Erythroblast (primary cell): ENCODE measurements around the gene EN2.

Source experiments
- DNase-seq, 2 experiments: peaks; one replicate each; lab custom pipeline; 2025; lab: John Stamatoyannopoulos, UW
- GATA1 ChIP-seq: IDR thresholded peaks from 2 replicates; pipeline ENCODE4 v1.6.1; 2011; ENCODE audit warnings: low read depth, mild to moderate bottlenecking, control low read depth, low read length, moderate library complexity
- POLR2A ChIP-seq: IDR thresholded peaks from 2 replicates; pipeline ENCODE4 v1.6.1; 2011; ENCODE audit warnings: mild to moderate bottlenecking, low read length

Gene EN2

GRCh38 chr7:155460926-155461613 lies 3.1 kb downstream of the EN2 start:
- no peak for DNase-seq
- TF ChIP-seq POLR2A (no peak), GATA1 (no peak)

DNA sequence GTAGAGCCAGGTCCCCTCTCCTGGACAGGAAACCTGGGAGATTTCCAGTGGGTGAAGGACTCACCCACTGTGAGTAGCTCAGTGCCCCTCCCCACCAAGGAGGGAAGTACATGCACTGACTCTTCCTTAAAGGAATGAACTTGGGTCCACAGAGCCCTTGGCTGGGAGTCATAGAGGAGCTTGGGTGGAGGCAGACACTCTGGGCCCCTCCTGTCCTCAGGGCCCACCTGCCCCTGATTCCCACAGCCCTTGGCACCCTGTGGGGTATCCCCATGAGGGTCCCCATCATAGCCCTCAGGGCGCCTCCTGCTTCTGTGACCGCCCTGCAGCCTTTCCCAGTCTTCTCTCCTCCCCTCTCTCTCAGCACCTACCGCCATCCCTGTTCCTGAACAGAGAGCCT lies 3.7 kb downstream of the EN2 start:
- TF ChIP-seq POLR2A (no peak), GATA1 (no peak)
- no peak for DNase-seq

DNA sequence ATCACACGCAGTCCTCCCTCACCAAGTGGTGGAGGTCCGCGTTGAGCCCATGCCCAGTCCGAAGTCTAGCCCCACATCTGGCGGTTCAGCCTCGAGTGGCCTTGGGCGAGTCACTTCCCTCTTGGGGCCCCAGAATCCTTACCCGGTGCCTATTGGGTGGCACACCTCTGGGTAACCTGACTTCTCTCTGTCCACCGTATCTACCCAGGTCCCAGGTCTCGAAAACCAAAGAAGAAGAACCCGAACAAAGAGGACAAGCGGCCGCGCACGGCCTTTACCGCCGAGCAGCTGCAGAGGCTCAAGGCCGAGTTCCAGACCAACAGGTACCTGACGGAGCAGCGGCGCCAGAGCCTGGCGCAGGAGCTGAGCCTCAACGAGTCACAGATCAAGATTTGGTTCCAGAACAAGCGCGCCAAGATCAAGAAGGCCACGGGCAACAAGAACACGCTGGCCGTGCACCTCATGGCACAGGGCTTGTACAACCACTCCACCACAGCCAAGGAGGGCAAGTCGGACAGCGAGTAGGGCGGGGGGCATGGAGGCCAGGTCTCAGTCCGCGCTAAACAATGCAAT lies 4.3 kb downstream of the EN2 start:
- DNase-seq: no peak
- no peak for TF ChIP-seq GATA1
- TF ChIP-seq POLR2A: no peak

DNA sequence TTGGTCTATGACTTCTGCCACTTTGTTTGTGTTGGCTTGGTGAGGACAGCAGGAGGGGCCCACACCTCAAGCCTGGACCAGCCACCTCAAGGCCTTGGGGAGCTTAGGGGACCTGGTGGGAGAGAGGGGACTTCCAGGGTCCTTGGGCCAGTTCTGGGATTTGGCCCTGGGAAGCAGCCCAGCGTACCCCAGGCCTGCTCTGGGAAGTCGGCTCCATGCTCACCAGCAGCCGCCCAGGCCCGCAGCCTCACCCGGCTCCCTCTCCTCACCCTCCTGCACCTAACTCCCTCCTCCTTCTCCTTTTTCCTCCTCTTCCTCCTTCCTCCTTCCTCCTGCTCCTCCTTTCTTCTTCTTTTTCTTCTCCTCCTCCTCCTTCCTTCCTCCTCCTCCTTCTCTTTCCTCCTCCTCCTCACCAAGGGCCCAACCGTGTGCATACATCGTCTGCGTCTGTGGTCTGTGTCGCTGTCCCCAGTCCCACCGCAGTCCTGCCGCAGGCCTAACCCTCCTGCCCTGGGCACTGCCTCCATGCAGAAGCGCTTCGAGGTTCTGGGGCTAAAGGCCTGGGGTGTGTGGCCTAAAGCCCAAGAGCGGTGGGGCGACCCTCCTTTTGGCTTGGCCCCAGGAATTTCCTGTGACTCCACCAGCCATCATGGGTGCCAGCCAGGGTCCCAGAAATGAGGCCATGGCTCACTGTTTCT lies 5.3 kb downstream of the EN2 start:
- TF ChIP-seq POLR2A (no peak), GATA1 (no peak)
- DNase-seq: no peak

- no peak for DNase-seq
- TF ChIP-seq GATA1 (no peak), POLR2A (no peak)
Measured at GRCh38 chr7:155464183-155464582, 6.3 kb downstream of the EN2 start.

DNA sequence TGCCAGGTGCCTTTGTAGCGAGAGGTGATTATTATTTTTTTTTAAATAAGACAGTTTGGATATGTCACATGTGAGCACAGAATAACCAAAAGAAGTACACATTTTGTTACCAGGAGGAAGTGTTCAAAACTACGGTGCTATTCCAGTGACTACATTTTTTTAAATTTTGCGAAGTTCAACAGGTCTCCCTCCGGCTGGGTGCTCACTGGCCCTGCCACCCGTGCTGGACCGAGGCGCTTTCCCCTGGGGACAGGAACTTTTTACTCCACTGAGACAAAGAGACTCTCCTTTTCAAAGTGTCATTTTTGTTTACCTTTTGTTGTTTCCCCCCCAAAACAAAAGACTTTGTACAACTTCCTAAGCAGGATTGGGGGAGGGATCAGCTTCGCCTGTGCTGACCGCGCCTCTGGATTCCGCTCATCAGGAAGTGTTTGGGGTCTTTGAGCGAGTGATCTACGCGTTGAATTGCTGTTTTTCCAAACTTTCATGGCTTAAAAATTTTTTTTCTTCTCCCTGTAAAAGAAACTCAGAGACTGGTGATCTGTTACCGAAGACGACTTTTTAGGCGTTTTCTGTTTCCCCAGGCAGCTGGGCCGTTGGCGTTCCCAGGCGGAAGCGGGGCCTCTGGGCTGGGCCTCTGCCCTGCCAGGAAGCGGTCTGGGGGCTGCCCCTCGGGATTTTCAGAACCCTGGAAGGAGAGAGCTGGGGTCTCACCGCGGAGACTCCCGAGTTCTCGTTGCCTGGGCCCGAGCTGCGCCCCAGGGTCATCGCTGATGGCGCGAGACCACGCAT lies 7.2 kb downstream of the EN2 start:
- no peak for DNase-seq
- TF ChIP-seq POLR2A (no peak), GATA1 (no peak)

GRCh38 chr7:155465761-155466141 lies 7.8 kb downstream of the EN2 start:
- no peak for DNase-seq
- TF ChIP-seq POLR2A (no peak), GATA1 (no peak)

GRCh38 chr7:155466142-155466813 lies 8.3 kb downstream of the EN2 start:
- TF ChIP-seq POLR2A (no peak), GATA1 (no peak)
- DNase-seq: no peak

DNA sequence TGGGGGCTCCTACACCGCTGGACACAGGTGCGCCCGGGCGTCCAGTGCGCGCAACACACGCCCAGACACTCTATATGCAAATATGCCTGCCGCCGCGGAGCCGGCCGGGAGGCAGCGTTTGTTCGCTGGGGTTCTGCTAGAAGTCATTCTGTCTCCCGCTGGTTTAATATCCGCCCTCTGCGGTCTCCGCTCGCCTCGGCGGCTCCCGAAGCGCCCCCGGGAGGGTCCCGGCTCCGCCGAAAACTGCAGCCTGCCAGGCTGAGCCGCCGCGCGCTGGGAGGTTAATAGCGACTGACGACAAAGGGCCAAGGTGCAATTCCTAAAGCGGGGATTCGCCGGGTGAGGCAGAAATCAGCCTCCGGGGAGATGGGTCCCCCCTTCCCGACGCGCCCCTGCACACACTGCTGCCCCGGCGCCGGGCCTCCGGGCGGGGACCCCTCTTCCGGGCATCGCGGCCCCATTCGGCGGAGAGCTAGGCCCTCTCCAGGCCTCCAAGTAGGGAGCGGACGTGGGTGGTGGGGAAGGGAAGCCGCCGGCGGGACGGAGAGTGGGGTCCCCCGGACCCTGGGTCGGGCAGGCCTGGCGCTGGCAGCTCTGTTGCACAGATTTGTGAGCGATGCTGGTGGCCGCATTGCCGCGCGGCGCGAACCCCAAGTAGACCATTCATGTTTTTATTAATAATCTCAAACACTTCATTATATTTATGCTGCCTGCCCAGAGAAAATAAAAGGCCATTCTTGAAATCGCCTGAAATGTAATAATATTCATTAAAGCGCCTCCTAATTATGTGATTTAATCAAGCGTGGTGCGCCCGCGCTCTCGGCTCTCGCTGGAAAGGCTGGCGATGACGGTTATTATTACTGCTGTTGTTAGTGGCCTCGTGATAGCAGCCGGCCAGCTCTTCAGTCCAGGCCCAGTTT lies 9.1 kb downstream of the EN2 start:
- TF ChIP-seq POLR2A (no peak), GATA1 (no peak)
- no peak for DNase-seq

- TF ChIP-seq POLR2A (no peak), GATA1 (no peak)
Measured at GRCh38 chr7:155467846-155468784, 10.2 kb downstream of the EN2 start.

GRCh38 chr7:155468785-155469148 lies 10.8 kb downstream of the EN2 start:
- no peak for TF ChIP-seq GATA1
- TF ChIP-seq POLR2A: no peak
- DNase-seq: no peak

More at GRCh38 chr7:155467846-155468784, 10.2 kb downstream of the EN2 start:
- DNase-seq: no peak

- DNase-seq: no peak
- TF ChIP-seq POLR2A (no peak), GATA1 (no peak)
Measured at GRCh38 chr7:155469311-155470185, 11.6 kb downstream of the EN2 start.
